Endothelial cell of umbilical vein (primary cell): ENCODE measurements around the gene APOBEC4.

Source experiments
- EZH2 ChIP-seq: IDR thresholded peaks from 2 replicates; pipeline ENCODE4 v1.6.1; 2012; ENCODE audit warnings: borderline replicate concordance, low read depth, mild to moderate bottlenecking, moderate library complexity, low read length, inconsistent platforms; ENCODE audit not compliant: severe bottlenecking
- FOS ChIP-seq: IDR thresholded peaks from 2 replicates; pipeline ENCODE4 v1.6.1; 2011; ENCODE audit warnings: mild to moderate bottlenecking, low read length, moderate library complexity, borderline replicate concordance; ENCODE audit not compliant: insufficient read depth
- JUN ChIP-seq: IDR thresholded peaks from 2 replicates; pipeline ENCODE4 v1.6.1; 2011; ENCODE audit warnings: borderline replicate concordance, low read depth; ENCODE audit not compliant: insufficient read length, insufficient read depth
- MYC ChIP-seq: IDR thresholded peaks from one replicate; pipeline ENCODE4 v1.6.1; 2011; ENCODE audit warnings: mild to moderate bottlenecking, low read depth, low read length
- POLR2A ChIP-seq: IDR thresholded peaks from 2 replicates; pipeline ENCODE4 v1.6.1; 2012; ENCODE audit warnings: low read depth, mild to moderate bottlenecking, control low read depth, low read length
- TF ChIP-seq, protein P1 (sequence below), 2 donors: IDR thresholded peaks; 1 replicate in 1 of 2; 2 replicates in 1 of 2; pipeline ENCODE4 v1.5.1; 2011; ENCODE audit warnings: low read length in 2 of 2, mild to moderate bottlenecking in 2 of 2, moderate library complexity in 2 of 2, control low read depth in 1 of 2, inconsistent platforms in 1 of 2, low read depth in 1 of 2; ENCODE audit not compliant: insufficient read depth in 1 of 2; ENCODE audit errors: extremely low read depth in 1 of 2
- TF ChIP-seq, protein P2 (sequence below): IDR thresholded peaks from 2 replicates; pipeline ENCODE4 v1.6.1; 2011; ENCODE audit not compliant: insufficient read depth, insufficient read length

DNA sequence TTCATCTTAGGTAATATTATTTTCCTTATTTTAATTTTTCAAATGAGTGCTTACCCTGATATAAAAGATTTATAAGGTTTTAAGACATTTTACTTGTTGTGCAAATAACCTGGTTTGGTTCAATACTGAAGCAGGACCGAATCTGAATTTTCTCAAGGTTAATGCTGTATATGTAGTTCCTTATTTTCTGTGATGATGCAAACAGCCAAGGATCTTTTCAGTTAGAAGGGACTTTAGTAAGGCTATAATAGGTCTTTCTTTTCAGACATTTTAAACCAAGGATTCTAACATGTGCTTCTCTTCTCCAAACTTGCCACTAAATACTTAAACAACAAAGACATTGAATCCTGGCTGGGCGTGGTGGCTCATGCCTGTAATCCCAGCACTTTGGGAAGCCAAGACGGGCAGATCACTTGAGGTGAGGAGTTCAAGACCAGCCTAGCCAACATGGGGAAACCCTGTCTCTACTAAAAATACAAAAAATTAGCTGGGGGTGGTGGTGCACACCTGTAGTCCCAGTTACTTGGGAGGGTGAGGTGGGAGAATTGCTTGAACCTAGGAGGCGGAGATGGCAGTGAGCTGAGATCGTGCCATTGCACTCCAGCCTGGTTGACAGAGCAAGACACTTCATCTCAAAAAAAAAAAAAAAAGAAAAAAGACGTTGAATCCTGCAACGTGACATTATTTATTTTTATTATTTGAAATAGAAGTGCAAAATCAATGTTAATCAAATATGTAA is 14.3 kb downstream of the APOBEC4 start:
- TF ChIP-seq, protein P1, sequence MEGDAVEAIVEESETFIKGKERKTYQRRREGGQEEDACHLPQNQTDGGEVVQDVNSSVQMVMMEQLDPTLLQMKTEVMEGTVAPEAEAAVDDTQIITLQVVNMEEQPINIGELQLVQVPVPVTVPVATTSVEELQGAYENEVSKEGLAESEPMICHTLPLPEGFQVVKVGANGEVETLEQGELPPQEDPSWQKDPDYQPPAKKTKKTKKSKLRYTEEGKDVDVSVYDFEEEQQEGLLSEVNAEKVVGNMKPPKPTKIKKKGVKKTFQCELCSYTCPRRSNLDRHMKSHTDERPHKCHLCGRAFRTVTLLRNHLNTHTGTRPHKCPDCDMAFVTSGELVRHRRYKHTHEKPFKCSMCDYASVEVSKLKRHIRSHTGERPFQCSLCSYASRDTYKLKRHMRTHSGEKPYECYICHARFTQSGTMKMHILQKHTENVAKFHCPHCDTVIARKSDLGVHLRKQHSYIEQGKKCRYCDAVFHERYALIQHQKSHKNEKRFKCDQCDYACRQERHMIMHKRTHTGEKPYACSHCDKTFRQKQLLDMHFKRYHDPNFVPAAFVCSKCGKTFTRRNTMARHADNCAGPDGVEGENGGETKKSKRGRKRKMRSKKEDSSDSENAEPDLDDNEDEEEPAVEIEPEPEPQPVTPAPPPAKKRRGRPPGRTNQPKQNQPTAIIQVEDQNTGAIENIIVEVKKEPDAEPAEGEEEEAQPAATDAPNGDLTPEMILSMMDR (IDR thresholded peaks at IDR 0.05; ENCODE audit: extremely low read depth in 1 of 2, insufficient read depth in 1 of 2, low read depth in 1 of 2, low read length in 2 of 2) = no peak
- TF ChIP-seq POLR2A (no peak), EZH2 (no peak), JUN (no peak), FOS (no peak), MYC (no peak)
- TF ChIP-seq, protein P2, sequence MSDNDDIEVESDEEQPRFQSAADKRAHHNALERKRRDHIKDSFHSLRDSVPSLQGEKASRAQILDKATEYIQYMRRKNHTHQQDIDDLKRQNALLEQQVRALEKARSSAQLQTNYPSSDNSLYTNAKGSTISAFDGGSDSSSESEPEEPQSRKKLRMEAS = no peak
